Kidney glomerular epithelial cell (primary cell): Measurements from ENCODE around the gene HNF4A.

Experiments used
- DNase-seq: peaks from one replicate; lab custom pipeline; 2025; lab: John Stamatoyannopoulos, UW

The HNF4A gene

GRCh38 chr20:44406572-44407137 is 51.2 kb downstream of the HNF4A start:
- no peak for DNase-seq

GRCh38 chr20:44407402-44408184 is 52.1 kb downstream of the HNF4A start:
- no peak for DNase-seq

GRCh38 chr20:44409132-44409600 is 53.7 kb downstream of the HNF4A start:
- no peak for DNase-seq

- DNase-seq = no peak
These were observed 55.1 kb downstream of the HNF4A start for GRCh38 chr20:44410583-44411019.

- no peak for DNase-seq
These were observed 55.7 kb downstream of the HNF4A start for GRCh38 chr20:44411020-44411756.

- no peak for DNase-seq
These were observed 56.4 kb downstream of the HNF4A start for GRCh38 chr20:44411757-44412401.

- no peak for DNase-seq
These were observed 57.1 kb downstream of the HNF4A start for GRCh38 chr20:44412402-44413144.

GRCh38 chr20:44413575-44414345 is 58.3 kb downstream of the HNF4A start:
- DNase-seq = no peak

- no peak for DNase-seq
These were observed 58.8 kb downstream of the HNF4A start for GRCh38 chr20:44414346-44414714.

GRCh38 chr20:44414808-44415207 is 59.3 kb downstream of the HNF4A start:
- DNase-seq = no peak

GRCh38 chr20:44415833-44416715 is 60.6 kb downstream of the HNF4A start:
- DNase-seq = no peak

GRCh38 chr20:44418069-44418905 is 62.8 kb downstream of the HNF4A start:
- no peak for DNase-seq

GRCh38 chr20:44419131-44419844 is 63.8 kb downstream of the HNF4A start:
- DNase-seq = no peak

GRCh38 chr20:44420497-44420896 is 65.0 kb downstream of the HNF4A start:
- no peak for DNase-seq

GRCh38 chr20:44422083-44422482 is 66.6 kb downstream of the HNF4A start:
- no peak for DNase-seq

- no peak for DNase-seq
These were observed 68.0 kb downstream of the HNF4A start for GRCh38 chr20:44423480-44423879.

- DNase-seq = no peak
These were observed 68.6 kb downstream of the HNF4A start for GRCh38 chr20:44424039-44424495.

GRCh38 chr20:44425923-44426322 is 70.4 kb downstream of the HNF4A start:
- no peak for DNase-seq
